RWPE2 (cell line): ENCODE results near the gene OMD.

Experiments used
- ATAC-seq: fragments of 200-7000 bp; cut with Tn5 transposase; 3 replicates; pipeline ENCODE4 v1.9.1; 2021; ENCODE audit warnings: low read depth
- DNase-seq: peaks from one replicate; pipeline ENCODE4 v3.0.0-alpha.2; 2020; ENCODE audit warnings: low spot score
- H3K27ac ChIP-seq: fragments of 450-650 bp; 2 replicates; pipeline ENCODE4 v1.5.1; 2017; ENCODE audit warnings: mild to moderate bottlenecking; ENCODE audit not compliant: poor library complexity, severe bottlenecking
- H3K27me3 ChIP-seq: fragments of 250-450 bp; sonication (Bioruptor Pico); 2 replicates; pipeline ENCODE4 v1.5.1; 2021; ENCODE audit warnings: mild to moderate bottlenecking, moderate library complexity; ENCODE audit not compliant: insufficient read depth, poor library complexity, severe bottlenecking
- H3K36me3 ChIP-seq: fragments of 250-450 bp; sonication (Bioruptor Pico); 2 replicates; pipeline ENCODE4 v1.5.1; 2020; ENCODE audit warnings: low read depth, mild to moderate bottlenecking, moderate library complexity
- H3K4me1 ChIP-seq: fragments of 250-450 bp; sonication (Bioruptor Pico); 2 replicates; pipeline ENCODE4 v1.5.1; 2021; ENCODE audit warnings: mild to moderate bottlenecking, moderate library complexity; ENCODE audit not compliant: insufficient read depth, poor library complexity, severe bottlenecking
- H3K4me3 ChIP-seq: fragments of 250-450 bp; sonication (Bioruptor Pico); 2 replicates; pipeline ENCODE4 v1.5.1; 2021; ENCODE audit warnings: mild to moderate bottlenecking, moderate library complexity; ENCODE audit not compliant: severe bottlenecking
- H3K9me3 ChIP-seq: fragments of 250-450 bp; sonication (Bioruptor Pico); 2 replicates; pipeline ENCODE4 v1.5.1; 2021; ENCODE audit warnings: mild to moderate bottlenecking, moderate library complexity; ENCODE audit not compliant: severe bottlenecking
- TF ChIP-seq, protein P1 (sequence below): fragments of 450-650 bp; IDR thresholded peaks from one replicate; pipeline ENCODE4 v1.5.1; 2017; ENCODE audit warnings: mild to moderate bottlenecking, moderate library complexity; ENCODE audit not compliant: poor library complexity, severe bottlenecking

The OMD gene

DNA sequence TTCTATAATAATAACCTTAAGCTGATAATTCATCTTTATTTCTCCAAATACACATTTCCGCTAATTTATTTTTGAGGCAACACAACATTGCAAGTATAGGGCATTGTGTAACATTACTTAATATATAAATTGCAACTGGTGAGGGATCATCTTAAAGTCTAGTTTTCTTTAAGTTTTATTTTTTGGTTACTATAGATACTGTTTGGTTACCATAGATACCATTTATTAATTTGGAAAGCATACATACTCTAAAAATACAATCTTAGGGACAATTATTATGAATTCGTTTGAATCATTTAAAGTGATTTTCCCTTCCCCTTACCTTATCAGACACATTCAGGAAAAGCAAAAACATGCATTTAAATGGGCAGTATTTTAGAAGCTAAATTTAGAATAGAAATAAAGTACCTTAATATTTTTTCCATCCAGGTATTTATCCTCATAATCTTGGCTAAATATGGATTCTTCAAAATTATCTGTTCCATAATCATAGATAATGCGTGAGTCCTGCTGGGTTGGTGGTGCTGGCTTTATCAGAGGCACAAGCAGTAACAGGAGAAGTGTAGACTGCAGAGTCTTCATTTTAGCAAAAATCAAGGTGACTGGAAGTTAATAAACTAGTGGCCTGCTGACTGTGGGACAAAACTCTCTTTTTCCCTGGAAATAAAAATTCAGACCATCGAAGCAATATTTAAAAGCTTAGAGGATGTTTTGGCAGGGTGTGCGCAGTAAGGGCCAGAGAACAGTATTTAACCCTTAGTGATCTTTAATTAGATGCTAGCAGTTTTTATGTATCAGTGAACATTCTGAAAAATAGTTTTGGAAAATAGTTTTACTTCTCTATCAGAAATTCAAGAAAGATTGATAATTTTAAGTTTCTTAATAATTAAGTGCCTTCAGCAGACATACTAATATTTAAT is 21.2 kb downstream of the OMD start:
- no peak for DNase-seq
- H3K4me1 ChIP-seq = no peaks in the 10 kb centered on the region
- no peak overlapping the region for H3K27ac ChIP-seq
- no peak overlapping the region for H3K4me3 ChIP-seq
- TF ChIP-seq, protein P1, sequence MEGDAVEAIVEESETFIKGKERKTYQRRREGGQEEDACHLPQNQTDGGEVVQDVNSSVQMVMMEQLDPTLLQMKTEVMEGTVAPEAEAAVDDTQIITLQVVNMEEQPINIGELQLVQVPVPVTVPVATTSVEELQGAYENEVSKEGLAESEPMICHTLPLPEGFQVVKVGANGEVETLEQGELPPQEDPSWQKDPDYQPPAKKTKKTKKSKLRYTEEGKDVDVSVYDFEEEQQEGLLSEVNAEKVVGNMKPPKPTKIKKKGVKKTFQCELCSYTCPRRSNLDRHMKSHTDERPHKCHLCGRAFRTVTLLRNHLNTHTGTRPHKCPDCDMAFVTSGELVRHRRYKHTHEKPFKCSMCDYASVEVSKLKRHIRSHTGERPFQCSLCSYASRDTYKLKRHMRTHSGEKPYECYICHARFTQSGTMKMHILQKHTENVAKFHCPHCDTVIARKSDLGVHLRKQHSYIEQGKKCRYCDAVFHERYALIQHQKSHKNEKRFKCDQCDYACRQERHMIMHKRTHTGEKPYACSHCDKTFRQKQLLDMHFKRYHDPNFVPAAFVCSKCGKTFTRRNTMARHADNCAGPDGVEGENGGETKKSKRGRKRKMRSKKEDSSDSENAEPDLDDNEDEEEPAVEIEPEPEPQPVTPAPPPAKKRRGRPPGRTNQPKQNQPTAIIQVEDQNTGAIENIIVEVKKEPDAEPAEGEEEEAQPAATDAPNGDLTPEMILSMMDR = no peak
- no peaks in the 10 kb centered on the region for H3K27me3 ChIP-seq
- no peaks in the 10 kb centered on the region for H3K9me3 ChIP-seq
- H3K36me3 ChIP-seq = no peaks in the 10 kb centered on the region
- no peak for ATAC-seq

DNA sequence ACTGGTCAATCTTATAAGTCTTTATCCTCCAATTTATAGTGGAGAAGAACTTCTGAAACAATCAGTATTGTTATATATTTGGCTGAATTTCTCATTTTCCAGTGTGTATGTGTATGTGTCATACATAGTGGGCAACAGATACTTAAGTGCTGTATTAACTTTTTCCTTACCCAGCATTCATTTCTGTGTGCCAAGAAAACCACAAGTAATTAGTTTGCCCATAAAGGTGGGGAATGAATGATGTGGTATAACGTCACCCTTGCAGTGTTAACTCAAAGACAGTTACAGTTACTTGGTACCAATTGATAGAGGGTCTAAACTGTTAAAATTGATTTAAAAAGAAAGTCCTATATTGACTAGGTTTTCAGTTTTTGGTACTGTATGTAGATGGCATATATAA is 21.9 kb downstream of the OMD start:
- Histone ChIP-seq H3K4me3 (no peak overlapping the region), H3K4me1 (no peaks in the 10 kb centered on the region), H3K36me3 (no peaks in the 10 kb centered on the region), H3K27ac (no peak overlapping the region), H3K9me3 (no peaks in the 10 kb centered on the region), H3K27me3 (no peaks in the 10 kb centered on the region)
- no peak for ATAC-seq
- TF ChIP-seq, protein P1 = no peak
- no peak for DNase-seq

DNA sequence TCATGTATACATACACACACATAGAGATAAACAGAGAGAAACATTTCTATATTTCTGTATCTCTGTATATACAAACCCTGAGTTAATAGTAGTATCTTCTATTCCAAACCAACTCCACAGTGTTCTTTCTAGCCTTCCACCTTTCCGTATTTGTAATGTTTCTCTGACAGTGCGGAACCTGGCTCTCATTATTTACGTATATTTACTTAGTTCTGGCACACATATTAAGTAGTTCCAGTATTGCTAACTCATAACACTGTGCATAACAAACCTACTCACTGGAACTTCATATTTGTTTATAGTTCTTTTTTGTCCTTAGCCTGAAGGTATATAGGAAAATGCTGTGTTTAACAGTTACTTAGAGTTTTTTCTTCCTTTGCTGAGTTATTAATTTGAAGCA is 26.4 kb downstream of the OMD start:
- Histone ChIP-seq H3K9me3 (no peaks in the 10 kb centered on the region), H3K27ac (no peak overlapping the region), H3K36me3 (no peaks in the 10 kb centered on the region), H3K4me1 (no peaks in the 10 kb centered on the region), H3K27me3 (no peaks in the 10 kb centered on the region), H3K4me3 (no peak overlapping the region)
- no peak for ATAC-seq
- TF ChIP-seq, protein P1 = no peak
- DNase-seq = no peak

DNA sequence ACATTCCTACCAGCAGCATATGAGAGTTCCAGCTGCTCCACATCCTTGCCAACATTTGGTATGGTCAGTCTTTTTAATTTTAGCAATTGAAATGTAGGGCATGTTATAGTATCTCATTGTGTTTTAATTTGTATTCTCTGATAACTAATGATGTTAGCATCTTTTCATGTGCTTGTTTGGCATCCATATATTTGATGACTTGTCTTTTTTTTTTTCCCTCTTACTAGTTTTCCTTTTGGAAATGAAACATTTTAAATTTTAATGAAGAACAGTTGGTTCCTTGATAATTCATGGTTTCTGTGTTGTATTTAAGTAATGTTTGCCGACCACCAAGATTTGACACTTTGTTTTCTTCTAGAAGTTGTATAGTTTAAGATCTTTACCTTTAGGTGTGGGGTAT is 28.7 kb downstream of the OMD start:
- H3K36me3 ChIP-seq = no peaks in the 10 kb centered on the region
- no peaks in the 10 kb centered on the region for H3K9me3 ChIP-seq
- no peaks in the 10 kb centered on the region for H3K27me3 ChIP-seq
- ATAC-seq = no peak
- no peak overlapping the region for H3K4me3 ChIP-seq
- no peak for DNase-seq
- TF ChIP-seq, protein P1 = no peak
- H3K4me1 ChIP-seq = no peaks in the 10 kb centered on the region
- no peak overlapping the region for H3K27ac ChIP-seq

DNA sequence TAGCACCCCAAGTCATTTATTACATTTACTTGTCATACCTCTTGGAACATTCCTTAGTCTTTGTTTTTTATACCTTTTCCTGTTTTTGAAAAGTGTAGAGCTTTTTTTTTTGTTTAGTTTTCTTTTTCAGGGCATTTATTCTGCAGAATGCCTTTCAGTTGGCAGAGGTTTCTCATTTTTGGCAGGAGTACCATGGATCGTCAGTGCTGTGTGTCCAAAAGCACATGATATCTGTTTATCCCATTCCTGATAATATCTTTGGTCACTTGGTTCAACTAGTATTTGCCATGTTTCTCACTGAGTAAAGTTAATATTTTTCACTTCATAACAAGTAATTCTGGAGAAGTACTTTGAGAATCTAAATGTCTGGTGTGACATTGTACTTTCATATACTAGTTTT is 30.6 kb downstream of the OMD start:
- ATAC-seq = no peak
- H3K4me1 ChIP-seq = no peaks in the 10 kb centered on the region
- H3K4me3 ChIP-seq = no peak overlapping the region

More for the DNA sequence above, 30.6 kb downstream of the OMD start:
- Histone ChIP-seq H3K27me3 (no peaks in the 10 kb centered on the region), H3K9me3 (no peaks in the 10 kb centered on the region), H3K27ac (no peak overlapping the region), H3K36me3 (no peaks in the 10 kb centered on the region)
- TF ChIP-seq, protein P1 = no peak
- no peak for DNase-seq
